ENCODE results near the gene PPP1R27.
"Not testable (repeated sequence)": the region's sequence is repeated elsewhere in the genome, so short reads cannot be mapped to it uniquely, and the experiment has no call there.

Gene PPP1R27

DNA sequence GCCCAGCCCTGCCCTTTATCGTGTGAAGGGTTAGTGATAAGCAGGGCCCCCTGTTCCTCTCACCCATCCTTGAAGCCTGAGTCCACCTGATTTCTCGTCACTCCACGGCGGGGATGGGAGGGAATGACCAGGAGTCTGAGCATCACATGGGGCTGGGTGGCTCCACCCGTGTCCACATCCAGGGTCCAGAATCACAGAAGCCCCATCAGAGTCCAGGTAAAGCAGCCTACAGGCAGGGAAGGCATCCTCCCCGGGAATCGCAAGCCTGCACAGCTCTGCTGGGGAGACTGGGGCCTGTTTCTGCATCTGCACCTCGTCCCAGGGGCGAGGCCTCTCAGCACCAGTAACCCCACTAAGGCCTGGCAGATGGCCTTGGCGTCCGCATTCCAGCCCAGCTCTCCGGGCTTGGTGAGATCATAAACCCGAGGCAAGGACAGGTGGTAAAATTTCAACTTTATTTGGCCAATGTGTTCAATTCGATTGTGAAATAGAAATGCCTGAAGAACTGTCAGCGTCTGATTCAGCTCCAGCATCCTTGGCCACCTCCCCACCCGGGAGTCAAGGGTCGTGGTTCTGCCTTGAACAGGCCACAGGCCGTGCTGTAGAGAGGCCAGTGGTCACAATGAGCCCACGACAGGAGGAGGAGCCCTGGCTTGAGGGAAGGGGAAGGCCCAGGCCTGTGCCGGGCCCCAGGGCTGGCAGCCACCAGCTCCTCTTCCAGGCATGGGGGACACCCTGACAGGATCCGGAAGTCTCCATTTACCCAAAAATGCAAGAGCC lies 8.1 kb upstream of the PPP1R27 start:
- no peak for DNase-seq (ENCODE audit: low read depth in 2 of 2, low spot score in 1 of 2)

DNA sequence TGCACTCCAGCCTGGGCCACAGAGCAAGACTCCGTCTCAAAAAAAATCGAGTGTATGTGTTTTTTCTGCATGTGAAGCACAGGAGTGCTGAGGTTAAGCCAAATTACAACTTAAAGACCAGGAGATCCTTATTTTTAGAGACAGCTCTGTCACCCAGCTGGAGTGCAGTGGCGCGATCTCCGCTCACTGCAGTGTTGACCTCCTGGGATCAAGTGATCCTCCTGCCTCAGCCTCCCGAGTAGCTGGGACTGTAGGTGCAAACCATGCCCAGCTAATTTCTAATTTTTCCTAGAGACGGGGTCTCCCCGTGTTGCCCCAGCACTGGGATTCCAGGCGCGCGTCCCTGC lies 7.5 kb upstream of the PPP1R27 start:
- DNase-seq (ENCODE audit: low read depth in 2 of 2, low spot score in 1 of 2) = no peak

DNA sequence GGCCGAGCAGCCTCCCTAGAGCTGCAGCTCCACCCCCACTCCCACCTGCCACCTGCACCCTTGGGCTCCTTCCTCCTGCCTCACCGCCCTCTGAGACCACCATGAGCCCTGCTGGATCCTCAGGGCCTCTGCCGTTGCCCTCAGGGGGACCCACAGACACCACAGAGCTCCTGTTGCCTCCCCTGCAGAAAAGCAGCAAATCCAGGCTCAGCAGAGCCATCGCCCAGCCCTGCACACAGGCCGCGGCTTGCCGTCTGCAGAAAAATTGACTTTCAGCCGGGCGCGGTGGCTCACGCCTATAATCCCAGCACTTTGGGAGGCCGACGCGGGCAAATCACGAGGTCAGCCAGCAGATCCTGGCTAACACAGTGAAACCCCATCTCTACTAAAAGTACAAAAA lies 7.0 kb upstream of the PPP1R27 start:
- DNase-seq (ENCODE audit: low read depth in 2 of 2, low spot score in 1 of 2) = no peak

DNA sequence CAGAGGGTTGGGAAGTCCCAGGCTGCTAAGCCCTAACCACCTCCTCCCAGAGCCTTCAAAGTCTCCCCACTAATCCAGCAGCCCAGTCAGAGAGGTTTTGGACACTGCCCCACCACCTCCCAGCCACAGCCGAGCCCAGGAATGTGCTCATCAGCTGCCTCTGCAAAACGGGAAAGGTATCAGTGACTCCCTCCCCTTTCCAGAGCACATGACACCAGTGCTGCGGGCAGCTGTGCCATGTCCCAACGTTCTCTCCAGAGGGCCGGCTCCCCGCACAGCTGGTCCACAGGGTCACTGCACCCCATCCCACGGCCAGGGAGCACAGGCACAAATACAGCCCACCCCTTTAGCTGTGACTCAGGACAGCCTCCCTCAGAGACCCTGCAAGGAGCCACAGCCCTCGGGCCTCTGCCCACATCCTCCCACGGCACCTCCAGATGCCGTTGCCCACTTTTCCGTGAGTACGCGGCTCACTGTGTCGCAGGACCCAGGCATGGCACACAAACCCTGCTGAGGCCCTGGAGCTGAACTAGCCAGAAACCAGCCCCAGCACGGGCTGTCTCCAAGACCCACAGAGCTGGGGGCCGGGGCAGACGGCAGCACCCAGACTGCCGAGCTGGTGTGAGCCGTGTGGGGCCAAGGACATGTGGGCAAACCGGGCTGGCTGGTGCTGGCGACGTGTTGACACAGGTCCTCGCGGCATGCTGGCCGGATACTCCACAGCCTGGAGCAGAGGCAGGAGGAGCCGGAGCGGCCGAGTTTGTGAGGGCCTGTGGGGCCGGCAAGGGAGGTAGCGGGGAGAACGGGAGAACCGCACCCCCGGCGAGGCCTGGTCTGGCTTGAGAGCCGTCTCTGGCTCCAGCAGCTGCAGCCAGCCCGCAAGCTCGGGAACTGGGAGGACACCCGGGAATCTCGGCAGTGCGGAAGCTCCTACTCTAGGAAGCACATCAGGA lies 6.3 kb upstream of the PPP1R27 start:
- DNase-seq (ENCODE audit: low read depth in 2 of 2, low spot score in 1 of 2) = no peak

DNA sequence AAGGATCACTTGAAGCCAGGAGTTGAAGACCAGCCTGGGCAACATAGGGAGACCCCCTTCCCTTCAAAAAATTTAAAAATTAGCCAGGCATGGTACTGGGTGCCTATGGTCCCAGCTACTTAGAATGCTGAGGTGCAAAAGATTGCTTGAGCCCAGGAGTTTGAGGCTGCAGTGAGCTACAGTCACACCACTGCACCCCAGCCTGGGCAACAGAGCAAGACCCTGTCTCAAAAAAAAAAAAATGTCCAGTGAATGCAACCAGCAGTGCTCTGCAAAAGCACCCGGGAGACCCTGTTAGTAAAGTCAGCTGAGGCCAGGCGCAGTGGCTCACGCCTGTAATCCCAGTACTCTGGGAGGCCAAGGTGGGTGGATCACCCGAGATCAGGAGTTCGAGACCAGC lies 5.2 kb upstream of the PPP1R27 start:
- not testable (repeated sequence) for DNase-seq (ENCODE audit: low read depth in 2 of 2, low spot score in 1 of 2)

DNA sequence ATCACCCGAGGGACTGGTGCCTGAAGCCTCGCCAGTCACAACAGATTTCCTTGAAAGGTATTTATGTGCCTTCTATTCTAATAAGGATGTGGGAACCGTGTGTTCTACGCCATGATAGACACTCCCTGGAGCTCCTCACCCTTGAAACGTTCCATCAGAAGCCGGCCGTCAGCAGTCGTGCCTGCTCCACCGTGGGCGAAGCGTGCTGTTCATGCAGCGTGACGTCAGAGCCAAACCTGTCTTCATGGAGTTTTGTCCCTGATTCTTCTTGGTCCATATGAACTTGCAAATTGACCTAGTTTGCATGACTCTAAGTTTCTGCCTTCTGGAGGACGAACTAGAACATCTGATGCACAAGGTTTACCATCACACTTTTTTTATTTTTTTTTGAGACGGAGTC lies 4.5 kb upstream of the PPP1R27 start:
- DNase-seq (ENCODE audit: low read depth in 2 of 2, low spot score in 1 of 2) = no peak

DNA sequence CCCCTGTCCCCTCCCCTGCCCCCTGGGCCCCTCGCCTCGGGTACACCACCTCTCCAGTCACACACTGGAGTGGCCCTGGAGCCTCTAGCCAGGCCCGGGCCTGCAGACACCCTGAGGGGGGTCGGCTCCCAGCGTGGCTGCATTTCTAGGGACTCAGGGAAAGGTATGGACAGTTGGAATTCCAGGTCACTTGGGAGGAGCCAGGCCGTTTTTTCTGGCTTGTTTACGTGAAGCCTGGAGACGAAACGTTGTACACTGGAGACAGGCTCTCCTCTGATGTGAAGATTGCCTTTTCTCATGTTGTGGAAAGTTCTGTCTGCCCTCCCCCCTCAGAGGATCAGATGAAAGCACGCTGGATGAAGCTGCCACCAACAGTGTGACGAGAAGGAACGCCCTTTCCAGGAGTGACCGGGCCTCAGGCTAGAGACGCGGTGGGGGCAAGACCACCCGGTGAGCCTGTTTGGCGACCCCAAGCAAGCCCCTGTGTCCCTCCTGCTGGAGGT lies 4.0 kb upstream of the PPP1R27 start:
- DNase-seq (ENCODE audit: low read depth in 2 of 2, low spot score in 1 of 2) = no peak

DNA sequence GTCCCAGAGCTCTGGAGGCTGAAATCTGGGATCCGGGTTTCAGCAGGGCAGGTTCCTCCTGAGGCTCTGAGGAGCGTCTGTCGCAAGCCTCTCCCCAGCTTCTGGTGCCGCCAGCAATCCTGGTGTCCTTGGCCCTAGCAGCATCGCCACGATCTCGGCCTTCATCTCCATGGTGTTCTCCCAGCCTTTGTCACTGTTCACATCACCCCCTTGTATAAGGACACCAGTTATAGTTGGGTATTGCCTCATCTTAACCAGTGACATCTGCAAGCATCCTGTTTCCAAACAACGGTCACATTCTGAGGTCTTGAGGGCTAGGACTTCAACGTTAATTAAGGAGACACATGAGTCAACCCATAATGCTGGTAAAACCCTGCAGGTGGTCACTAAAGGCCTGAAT lies 2.8 kb upstream of the PPP1R27 start:
- no peak for DNase-seq (ENCODE audit: low read depth in 2 of 2, low spot score in 1 of 2)

DNA sequence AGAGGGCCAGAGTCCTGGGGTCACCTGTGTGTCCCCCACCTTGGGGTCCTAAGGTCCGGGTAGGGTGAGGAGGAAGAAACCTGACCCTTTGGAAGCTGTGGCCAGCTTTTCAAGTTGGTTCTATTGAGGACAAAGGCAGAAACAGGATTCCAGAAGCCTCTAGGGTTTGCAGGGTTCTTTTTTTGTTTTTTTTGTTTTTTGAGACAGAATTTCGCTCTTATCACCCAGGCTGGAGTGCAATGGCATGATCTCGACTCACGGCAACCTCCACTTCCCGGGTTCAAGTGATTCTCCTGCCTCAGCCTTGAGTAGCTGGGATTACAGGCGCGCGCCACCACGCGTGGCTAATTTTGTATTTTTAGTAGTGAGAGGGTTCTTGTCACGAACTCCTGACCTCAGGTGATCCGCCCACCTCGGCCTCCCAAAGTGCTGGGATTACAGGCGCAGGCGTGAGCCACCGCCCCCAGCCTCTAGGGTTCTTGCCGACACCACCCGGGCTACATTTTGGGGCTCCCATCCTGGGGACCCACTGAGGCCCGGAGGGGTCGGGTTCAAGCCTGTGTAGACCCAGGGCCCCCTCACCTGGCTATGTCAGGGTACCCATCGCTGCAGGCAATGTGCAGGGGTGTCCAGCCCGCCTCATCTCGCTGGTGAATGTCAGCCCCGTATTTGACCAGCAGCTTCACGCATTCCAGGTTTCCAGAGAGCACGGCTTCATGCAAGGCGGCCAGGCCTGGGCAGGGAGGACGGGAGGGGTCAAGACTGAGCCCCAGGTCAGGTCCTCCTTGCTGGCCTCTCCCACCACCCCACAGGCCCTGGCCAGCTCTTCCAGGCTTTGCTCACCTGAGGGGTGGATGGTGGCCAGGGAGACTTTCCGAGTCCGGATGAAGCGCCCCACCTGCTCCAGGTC lies 674 bp downstream of the PPP1R27 start:
- DNase-seq (ENCODE audit: low read depth in 2 of 2, low spot score in 1 of 2) = no peak

DNA sequence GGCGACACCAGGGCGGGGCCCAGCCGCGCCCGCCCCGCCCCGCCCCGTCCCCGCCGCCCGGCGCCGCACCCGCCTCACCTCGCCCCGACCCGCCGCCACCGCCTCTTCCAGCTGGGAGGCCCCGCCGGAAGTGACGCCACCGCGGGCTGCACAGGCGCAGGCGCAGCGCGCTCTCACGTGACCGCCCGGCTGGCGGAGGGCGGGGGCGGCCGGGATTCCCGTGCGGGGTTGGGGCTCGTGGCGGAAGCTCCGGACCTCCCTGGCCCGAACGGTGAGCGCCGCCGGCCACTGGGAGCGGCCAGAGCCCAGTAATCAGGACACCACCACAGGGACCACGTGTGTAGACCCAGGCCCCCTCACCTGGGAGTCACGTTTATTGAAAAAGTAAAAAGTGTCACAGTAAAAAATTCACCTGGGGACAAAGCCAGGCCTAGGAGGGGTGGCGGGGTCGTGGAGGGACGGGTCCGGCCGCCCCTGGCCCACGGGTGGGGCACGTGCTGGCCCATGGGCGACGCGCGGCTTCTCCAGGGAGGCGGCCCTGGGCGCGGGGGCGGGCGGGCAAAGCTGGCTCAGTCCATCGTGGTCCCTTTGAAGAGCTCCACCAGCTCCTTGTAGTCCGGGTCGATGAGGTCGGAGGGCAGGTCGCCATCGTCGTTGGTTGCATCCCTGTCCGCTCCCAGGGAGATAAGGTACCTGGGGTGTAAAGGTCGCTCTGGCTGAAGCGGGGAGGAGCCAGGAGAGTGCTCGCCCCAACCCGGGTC lies 1.5 kb downstream of the PPP1R27 start, which contains the start of gene MCRIP1:
Gene MCRIP1 (minus strand): TSS at position 132 of the 761 bp plus-strand sequence. CDS start 8,785 bp downstream, outside the sequence.
- DNase-seq (ENCODE audit: low read depth in 2 of 2, low spot score in 1 of 2) = peak; percentile 85 to 89

DNA sequence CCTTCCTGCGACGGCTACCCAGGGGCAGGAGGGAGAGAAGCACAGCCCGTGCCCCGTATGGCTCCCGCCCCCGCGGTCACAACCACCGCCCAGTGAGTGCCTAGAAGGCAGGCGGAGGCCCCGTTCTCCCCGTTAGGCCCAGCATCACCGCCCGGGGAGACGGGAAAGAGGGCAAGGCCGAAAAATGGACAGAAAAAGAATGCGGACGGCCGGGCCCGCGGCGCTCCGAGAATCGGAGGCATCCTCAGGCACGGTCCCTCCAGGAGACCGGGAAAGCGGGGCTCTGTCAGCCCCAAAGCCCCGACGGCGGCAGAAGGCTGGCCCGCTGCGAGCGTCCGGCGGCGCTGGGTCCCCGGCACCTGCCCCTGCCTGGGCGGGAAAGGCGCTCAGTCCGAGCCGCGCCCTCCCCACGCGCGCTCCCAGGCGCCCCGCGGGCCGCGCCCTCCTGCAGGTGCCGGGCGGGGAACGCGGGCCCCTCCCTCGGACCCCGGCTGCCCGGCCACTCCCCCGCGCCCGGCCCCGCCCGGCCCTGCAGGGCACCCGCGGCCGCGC lies 2.2 kb downstream of the PPP1R27 start:
- peak; percentile 6 to 16 for DNase-seq (ENCODE audit: low read depth in 2 of 2, low spot score in 1 of 2)

DNA sequence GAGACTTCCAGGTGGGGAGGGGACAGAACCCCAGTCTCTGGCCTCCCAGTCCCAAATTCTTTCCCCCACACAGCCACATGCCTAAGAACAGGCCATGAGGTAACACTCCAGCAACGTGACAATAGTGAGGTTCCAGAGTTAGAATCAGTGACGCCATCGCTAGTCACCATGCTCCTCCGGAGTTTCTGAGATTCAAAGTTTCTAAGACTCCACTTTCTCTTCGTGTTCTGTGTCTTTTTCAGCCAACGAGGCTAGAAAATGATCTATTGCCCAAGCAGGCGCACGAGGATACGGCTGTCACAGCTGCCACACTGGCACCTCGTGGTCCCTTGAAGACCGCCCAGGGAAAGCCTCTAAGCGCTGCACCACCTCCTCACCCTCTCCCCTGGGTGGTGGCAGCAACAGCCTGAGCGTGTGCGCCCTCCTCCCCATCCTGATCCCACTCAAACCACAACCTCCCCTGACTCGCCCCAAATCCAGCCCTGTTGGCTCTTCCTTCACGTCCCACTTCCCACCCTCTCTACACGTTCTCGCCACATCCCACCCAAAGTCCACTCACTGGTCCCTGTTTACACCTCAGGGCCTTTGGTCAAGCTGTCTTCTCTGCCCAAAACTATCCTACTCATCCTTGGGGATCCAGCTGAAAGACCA lies 2.8 kb downstream of the PPP1R27 start:
- DNase-seq (ENCODE audit: low read depth in 2 of 2, low spot score in 1 of 2) = peak in 1 of 2 donors; percentile 9

DNA sequence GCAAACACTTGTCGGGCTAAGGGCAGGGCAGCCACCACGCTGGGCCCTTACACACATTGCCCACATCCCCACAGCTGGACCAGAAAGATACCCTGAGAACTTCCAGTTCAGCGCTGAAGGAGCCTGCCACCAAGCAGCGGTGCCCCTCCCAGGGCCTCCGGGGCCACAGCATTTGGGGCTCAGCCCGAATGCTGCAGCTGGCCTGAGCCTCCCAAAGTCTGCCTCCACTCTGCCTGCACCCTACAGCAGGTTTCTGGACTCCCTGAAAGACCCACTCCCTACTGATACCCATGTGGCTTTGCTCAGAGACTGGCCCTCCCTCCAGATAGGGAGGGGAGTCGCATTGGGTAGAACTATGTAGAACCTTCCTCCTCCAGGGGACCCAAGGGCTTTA lies 3.3 kb downstream of the PPP1R27 start:
- no peak for DNase-seq (ENCODE audit: low read depth in 2 of 2, low spot score in 1 of 2)

DNA sequence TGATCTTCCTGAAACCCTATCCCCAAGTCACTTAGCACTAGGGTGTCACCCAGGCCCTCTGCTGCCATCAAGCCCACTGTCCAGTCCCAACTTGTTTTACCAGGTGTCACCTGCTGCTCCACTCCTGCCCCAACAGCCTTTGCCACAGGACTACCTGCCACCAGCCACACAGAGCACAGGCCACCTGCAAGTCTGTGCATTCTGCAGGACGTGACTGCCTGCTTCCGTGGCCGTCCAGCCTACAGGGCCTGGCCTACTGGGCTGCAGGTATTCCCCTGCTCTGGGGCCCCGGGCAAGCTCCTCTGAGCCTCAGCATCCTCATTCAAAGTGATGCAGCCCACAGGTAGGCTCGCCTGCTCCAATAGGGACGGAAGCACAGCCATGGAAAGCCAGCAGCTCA lies 5.0 kb downstream of the PPP1R27 start:
- DNase-seq (ENCODE audit: low read depth in 2 of 2, low spot score in 1 of 2) = no peak

DNA sequence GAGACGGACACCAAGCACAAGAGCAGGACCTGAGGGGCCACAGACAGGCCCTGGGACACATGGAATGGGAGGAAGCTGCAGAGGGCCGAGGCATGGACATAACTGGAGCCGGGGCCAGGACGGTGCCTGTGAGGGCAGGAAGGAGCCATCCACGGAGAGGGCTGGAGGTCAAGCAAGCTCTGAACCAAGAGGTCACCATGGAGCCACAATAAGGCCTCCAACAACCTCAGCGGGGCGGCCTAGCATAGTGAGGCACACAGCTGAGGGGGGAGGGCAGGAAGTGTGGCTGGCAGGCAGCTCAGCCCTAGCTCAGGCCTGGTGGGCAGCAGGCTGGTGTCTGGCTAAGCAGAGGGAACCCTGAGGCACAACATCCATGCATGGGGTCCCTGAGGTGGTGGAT lies 6.2 kb downstream of the PPP1R27 start:
- no peak for DNase-seq (ENCODE audit: low read depth in 2 of 2, low spot score in 1 of 2)

DNA sequence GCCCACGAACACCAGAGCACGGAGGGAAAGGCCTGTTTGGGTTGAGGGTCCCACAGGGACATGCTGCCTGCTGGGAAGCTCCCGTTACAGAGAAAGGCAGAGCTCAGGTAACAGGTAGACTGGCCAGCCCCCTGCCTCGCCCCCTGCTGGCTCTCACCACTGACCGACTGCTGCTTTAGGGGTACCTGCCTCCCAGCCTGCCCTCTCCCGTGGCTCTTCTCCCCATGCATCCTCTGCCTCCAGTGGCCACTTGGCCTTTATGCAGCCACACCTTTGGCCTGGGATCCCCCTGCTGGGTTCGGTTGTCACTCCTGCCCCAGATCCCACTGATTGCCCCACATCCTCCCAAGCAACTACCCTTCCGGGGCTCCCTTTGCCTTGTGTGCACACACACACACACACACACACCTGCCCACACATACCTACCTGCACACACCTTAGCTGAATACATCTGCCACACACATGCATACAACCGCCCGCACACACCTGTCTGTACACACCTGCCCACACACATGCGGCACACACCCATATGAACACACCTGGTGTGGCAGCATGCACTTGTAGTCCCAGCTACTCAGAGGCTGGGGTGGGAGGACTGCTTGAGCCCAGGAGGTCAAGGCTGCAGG lies 8.9 kb downstream of the PPP1R27 start:
- no peak for DNase-seq (ENCODE audit: low read depth in 2 of 2, low spot score in 1 of 2)

DNA sequence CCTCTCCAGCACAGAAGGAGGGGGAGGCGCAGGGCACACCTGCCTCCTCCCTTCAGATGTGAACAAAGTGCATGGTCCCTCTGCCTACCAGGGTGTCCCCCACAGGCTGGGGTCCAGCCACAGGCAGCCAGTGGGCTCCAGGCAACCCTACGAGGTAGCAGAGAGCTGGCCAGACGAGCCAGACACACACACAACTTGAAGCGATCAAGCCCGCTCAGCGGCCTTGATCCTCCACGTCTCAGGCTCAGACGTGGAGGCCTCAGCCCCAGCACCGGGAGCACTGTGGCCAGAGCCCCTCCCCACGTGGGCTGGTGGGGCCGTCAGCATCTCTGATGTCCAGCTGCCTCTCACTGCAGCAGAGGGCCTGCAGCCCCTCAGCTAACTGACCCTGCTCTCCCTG lies 10.3 kb downstream of the PPP1R27 start:
- DNase-seq (ENCODE audit: low read depth in 2 of 2, low spot score in 1 of 2) = no peak

DNA sequence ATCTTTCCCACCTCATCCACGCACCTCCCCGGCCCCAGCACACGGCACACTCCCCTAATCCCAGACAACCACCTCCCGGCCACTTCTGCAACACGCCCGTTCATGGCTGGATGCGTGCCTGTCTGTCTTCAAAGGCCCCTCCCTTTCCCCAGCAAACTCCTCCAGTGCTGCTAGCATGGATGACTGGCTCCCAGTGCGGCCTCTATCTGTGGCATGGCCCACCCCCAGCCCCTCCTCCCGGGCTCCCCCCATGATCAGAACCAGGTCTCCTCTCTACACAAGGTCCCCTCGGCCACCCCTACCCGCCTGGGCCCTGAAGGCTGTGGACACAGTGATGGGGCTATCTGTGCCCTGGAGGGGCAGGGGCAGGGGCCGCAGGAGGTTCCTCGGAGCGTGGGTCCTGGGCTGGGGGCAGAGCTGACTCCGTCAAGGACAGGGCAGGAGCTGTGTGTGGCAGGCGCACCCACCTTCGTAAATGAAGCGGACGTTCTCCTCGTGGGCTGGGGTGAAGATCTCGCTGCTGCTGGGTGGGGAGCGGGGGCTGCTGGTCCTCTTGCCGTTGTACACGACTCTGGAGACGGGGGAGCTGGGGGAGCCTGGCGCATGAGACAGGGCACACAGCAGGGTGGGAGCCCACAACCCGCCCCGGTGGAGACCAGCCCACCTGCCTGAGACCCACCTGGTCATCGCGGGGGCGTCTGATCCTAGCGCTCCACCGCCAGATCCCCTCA lies 10.9 kb downstream of the PPP1R27 start:
- DNase-seq (ENCODE audit: low read depth in 2 of 2, low spot score in 1 of 2) = no peak
